ENCODE data around the gene NEK7.
"Not testable (repeated sequence)": the region's sequence is repeated elsewhere in the genome, so short reads cannot be mapped to it uniquely, and the experiment has no call there.

The NEK7 gene

GRCh38 chr1:198156745-198157240 is at the start of gene NEK7:
Gene NEK7 (plus strand): TSS chr1:198156998. CDS start chr1:198232581, 75,583 bp downstream.
- DNase-seq (ENCODE audit: low spot score) = peak; percentile 90

GRCh38 chr1:198107091-198107501 is 49.7 kb upstream of the NEK7 start:
- no peak for DNase-seq (ENCODE audit: low spot score)

- no peak for DNase-seq (ENCODE audit: low spot score)
These were observed 48.0 kb upstream of the NEK7 start for GRCh38 chr1:198108636-198109370.

- DNase-seq (ENCODE audit: low spot score) = no peak
These were observed 47.5 kb upstream of the NEK7 start for GRCh38 chr1:198109371-198109715.

DNA sequence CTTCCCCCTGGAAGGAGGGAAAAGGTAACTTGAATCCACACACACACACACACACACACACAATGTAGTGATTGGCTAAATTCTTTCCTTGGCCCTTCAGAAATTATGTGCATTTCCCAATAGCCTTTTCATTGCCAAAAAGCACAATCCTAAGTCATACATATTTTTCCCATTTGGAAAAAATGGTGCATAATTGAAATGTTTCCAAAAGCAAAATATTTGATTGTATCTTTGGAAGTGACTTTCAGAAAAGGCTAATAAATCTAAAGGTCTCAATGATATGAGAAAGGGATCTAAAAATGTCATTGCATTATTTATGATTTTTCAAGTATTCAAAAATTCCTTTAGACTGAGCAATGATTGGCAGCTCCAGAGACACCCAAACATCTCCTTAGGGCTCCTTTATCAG is 43.5 kb upstream of the NEK7 start:
- DNase-seq (ENCODE audit: low spot score) = no peak

DNA sequence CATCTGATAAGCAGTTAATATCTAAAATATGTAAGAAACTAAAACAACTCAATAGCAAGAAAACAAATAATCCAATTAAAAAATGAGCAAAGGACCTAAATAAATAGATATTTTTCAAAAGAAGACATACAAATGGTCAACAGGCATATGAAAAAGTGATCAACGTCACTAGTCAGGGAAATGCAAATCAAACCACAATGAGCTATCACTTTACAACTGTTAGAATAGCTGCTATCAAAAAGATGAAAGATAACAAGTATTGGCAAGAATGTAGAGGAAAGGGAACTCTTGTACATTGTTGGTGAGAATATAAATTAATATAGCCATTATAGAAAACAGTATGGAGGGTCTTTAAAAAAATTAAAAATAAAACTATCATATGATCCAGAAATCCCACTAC is 40.7 kb upstream of the NEK7 start:
- DNase-seq (ENCODE audit: low spot score) = no peak

DNA sequence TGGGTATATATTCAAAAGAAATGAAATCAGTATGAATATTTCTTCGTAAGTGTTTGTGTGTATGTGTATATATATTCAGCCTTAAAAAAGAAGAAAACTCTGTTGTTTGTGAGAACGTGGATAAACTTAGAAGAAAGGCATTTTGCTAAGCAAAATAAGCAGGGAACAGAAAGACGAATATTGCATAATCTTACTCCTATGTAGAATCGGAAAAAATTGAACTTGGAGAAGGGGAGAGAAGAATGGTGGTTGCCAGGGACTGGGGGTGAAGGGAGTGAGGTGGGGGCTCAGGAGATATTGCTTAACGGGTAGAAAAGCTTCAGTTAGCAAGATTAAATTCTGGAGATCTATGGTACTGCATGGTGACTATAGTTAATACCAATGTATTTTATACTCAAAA is 40.3 kb upstream of the NEK7 start:
- no peak for DNase-seq (ENCODE audit: low spot score)

DNA sequence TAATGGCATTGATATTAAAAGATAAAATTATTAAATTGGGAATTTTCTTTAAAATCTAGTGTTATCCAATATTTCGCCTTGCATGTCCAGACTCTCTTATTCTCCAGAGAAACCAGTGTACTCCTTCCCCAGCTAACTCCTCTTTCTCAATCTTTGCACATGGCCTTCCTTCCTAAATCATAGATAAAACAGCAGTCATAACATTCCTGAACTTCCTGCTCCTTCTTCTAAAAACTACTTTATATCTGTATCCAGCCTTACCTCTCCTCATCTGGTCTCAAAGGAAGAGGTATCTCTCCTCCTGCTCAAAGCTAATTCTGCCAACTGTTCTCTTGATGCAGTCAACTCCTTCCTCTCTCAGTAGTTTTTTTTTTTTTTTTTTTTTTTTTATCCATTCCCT is 39.5 kb upstream of the NEK7 start:
- DNase-seq (ENCODE audit: low spot score) = no peak

DNA sequence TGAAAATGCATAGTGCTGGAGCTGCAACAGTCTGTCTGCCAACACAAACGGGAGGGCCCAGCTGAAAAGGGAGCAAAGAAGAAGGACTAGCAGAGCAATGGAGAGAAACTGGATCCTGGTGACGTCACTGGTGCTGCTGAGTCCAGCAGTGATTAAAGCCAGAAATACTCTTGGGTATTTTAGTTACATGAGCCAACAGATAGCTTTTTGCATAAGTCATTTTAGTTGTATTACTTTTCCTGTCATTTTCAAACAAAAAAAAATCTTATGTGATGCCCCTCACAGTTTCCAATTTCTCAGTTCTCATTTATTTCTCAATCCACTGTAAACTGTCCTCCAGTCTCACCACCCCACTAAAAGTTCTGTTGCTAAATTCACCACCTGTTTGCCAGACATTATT is 38.7 kb upstream of the NEK7 start:
- DNase-seq (ENCODE audit: low spot score) = peak; percentile 72

DNA sequence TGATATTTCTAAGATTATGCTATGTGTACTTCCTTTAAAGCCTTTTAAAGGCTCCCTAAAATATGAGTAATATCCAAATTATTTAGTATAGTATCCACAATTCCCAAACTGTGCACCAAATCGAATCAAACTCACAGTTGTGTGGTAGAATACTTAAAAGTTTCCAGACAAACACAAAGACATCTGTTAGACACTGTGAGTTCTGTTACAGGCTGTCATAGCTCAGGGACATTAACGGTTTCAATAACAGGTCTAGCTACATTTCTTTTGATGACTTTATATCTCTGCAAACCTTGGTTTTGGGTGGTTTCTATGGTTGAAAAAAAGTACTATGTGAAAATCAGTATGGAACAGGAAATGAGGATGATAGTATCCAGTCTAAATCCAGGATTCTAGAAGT is 36.9 kb upstream of the NEK7 start:
- no peak for DNase-seq (ENCODE audit: low spot score)

- DNase-seq (ENCODE audit: low spot score) = peak; percentile 51
These were observed 35.6 kb upstream of the NEK7 start for GRCh38 chr1:198121056-198121826.

DNA sequence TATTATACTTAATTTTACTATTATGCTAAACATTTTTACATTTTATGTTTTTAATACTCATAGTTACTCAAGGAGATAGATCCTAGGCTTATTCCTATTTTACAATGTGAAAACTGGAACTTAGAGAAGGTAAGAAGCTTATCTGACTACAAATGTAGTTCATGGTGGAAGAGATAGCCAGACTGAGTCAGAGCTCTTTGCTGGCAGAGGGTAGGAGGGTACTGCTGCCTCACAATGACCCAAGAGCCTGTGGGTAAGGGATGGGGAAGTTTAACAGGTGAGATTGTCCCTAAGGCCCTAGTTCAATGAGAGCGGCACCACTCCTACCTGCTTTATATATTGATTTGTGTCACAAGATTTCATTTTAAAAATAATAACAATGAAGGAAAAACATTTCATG is 34.1 kb upstream of the NEK7 start:
- DNase-seq (ENCODE audit: low spot score) = no peak

DNA sequence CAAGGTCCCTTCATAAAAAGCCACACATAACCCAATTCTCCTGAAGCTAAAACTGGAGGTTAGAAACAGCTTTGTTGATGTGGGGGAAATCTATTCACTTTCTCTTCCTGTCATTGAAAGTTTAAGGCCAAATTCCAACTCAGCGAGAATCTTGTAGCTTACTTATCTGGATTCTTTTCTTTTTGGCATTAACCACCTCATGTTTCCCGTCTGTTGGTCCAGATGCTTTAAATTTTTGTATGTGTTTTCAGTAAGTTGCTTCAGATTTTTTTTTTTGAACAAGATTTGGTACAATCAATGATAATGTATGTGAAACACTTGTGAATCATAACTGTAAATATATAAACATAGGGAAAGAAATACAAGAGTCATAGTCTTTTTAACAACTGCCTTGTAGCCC is 33.7 kb upstream of the NEK7 start:
- DNase-seq (ENCODE audit: low spot score) = peak; percentile 8

GRCh38 chr1:198124673-198125072 is 32.1 kb upstream of the NEK7 start:
- DNase-seq (ENCODE audit: low spot score) = no peak

GRCh38 chr1:198125995-198126735 is 30.6 kb upstream of the NEK7 start:
- peak; percentile 31 for DNase-seq (ENCODE audit: low spot score)

DNA sequence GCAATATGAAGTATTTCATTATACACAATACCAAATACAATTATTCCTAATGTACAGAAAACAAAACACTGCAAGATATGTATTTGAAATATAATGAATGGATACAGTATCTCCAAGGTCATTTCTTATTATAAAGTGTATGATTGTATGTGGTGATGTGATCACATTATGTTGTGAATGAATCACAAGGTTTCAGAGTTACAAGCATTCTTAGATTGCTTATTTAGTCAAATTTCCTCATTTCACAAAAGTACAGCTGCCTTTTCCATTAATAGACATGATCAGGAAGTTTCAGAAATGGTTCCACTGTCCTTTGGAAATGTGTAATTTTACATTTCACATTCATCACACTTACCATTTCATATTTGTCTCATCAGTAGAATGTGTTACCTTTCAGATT is 28.3 kb upstream of the NEK7 start:
- no peak for DNase-seq (ENCODE audit: low spot score)

DNA sequence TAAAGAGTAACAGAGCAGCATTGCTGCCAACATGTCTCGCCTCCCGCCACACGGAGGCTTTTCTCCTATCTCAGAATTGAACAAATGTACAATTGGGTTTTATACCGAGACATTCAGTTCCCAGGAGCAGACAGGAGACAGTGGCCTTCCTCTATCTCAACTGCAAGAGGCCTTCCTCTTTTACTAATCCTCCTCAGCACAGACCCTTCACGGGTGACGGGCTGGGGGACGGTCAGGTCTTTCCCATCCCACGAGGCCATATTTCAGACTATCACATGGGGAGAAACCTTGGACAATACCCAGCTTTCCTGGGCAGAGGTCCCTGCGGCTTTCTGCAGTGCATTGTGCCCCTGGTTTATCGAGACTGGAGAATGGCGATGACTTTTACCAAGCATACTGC is 26.7 kb upstream of the NEK7 start:
- not testable (repeated sequence) for DNase-seq (ENCODE audit: low spot score)

DNA sequence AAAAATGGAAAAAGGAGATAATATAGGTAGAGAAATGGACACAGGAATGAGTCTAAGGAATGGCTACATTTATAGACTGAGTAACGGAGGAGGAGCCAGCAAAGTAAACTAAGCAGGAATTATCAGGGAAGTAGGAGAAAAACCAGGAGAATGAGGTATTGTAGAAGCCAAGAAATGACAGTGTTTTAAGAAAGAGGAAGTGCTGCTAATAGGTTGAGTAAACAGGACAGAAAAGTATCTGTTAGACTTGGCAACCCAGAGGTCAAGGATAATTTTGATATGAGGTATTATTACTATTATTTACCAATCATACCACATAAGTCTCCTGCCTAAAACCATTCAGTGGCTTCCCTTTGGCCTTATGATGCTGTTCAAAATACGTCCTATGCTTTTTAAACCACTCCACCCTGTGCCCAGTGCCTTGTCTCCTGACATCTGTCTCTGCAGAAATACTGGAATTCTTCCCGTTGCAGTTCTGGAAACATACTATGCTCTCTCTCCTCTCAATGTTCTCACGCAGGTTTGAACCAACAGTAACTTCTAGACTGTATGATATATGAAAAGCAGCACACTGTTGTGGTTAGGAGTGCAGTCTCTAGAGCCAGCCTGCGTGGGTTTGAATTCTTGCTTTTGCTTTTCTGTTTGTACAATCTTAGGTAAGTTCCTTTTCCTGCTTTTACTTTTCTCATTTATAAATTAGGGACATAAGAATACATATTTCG is 24.6 kb upstream of the NEK7 start:
- no peak for DNase-seq (ENCODE audit: low spot score)

DNA sequence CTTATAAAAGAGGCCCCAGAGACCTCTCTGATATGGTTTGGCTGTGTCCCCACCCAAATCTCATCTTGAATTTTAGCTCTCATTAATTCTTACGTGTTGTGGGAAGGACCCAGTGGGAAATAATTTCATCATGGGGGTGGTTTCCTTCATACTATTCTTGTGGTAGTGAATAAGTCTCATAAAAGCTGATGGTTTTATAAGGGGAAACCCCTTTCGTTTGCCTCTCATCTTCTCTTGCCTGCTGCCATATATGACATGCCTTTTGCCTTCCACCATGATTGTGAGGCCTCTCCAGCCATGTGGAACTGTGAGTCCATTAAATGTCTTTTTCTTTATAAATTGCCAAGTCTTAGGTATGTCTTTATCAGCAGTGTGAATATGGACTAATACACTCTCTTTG is 22.5 kb upstream of the NEK7 start:
- no peak for DNase-seq (ENCODE audit: low spot score)

DNA sequence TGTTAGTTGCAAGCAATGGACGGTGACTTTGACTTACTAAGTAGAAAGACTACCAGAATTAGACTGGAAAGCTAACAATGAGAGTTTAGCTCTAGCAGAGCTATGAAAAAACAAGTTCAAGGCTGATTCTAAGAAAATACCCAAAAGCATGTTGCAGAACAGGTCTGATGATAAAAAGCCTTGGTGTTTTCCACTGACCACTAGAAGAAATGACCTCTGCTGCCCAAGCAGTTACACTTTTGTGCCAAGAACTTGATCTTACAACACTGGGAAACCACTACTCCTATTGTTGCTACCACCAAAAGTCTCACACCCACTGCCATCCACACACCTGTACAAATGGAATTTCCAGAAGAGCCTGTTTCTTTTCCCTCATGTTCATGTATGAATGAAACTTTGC is 21.4 kb upstream of the NEK7 start:
- no peak for DNase-seq (ENCODE audit: low spot score)

GRCh38 chr1:198141668-198142351 is 15.0 kb upstream of the NEK7 start:
- no peak for DNase-seq (ENCODE audit: low spot score)

DNA sequence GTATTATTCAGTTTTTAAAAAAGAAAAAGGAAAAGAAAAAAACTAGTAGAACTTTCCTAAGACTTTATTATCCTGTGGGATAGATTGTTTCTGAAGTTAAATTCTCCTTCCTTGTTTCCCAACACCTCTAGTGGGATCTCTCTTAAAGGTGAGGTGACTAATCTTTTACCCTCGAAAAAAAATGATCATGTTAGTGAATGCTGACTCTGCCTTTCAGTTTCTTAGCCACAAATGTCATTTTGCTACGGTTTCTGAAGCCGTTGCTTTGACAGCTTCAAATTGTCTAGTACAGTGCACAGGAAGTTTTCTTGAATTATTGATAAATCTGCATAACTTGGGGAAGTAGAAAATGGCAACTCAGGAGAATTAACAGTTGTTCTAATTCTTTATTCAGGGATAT is 13.0 kb upstream of the NEK7 start:
- DNase-seq (ENCODE audit: low spot score) = no peak

Measured in AG08396 (cell line).